Effector memory CD4-positive, alpha-beta T cell (primary cell): ENCODE data around the gene MGAT5.

Experiments used
- DNase-seq, 3 donors: peaks; one replicate each; pipeline ENCODE4 v3.0.0-alpha.2; 2020
- H3K27ac ChIP-seq: 2 replicates; pipeline ENCODE4 v1.7.0; 2013; ENCODE audit warnings: mild to moderate bottlenecking, low read length, moderate library complexity; ENCODE audit not compliant: insufficient read depth, poor library complexity, severe bottlenecking
- H3K27me3 ChIP-seq: replicated peaks from 2 replicates; pipeline ENCODE4 v1.7.0; 2013; ENCODE audit warnings: mild to moderate bottlenecking, low read length; ENCODE audit not compliant: insufficient read depth, control insufficient read depth, poor library complexity, severe bottlenecking
- H3K36me3 ChIP-seq: 2 replicates; pipeline ENCODE4 v1.7.0; 2013; ENCODE audit warnings: mild to moderate bottlenecking, low read length, moderate library complexity; ENCODE audit not compliant: control insufficient read depth, insufficient read depth
- H3K4me1 ChIP-seq: 2 replicates; pipeline ENCODE4 v1.7.0; 2013; ENCODE audit warnings: low read length, mild to moderate bottlenecking; ENCODE audit not compliant: control insufficient read depth, insufficient read depth, poor library complexity, severe bottlenecking
- H3K4me3 ChIP-seq: 2 replicates; pipeline ENCODE4 v1.7.0; 2013; ENCODE audit warnings: low read length, low read depth, mild to moderate bottlenecking; ENCODE audit not compliant: insufficient read depth, poor library complexity, severe bottlenecking
- H3K9me3 ChIP-seq: 2 replicates; pipeline ENCODE4 v1.7.0; 2013; ENCODE audit warnings: mild to moderate bottlenecking, low read length, moderate library complexity; ENCODE audit not compliant: control insufficient read depth

Gene MGAT5

DNA sequence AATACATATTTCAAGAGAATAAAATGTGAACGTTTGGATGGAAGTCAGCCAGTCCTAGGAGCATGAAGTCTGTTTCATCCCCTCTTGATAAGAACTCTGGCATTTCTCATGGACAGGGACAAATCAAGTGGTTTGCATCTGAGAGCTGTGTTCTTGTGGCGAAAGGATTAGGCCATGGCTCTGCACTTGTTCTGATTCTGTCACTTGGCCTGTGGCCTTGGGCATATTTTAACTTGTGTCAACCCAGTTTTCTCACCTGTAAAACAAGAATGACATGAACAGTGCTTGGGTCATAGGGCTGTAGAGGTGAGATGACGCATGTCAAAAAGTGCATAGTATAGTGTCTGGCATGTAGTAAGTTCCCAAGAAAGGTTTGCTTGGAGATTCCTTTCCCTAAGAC, 125.8 kb downstream of the MGAT5 start:
- DNase-seq = no peak
- no peak overlapping the region for H3K27ac ChIP-seq
- no peaks in the 10 kb centered on the region for H3K9me3 ChIP-seq
- peaks cover 15% of the 10 kb centered on the region for H3K36me3 ChIP-seq
- no peak overlapping the region for H3K4me3 ChIP-seq
- no peaks in the 10 kb centered on the region for H3K27me3 ChIP-seq
- no peaks in the 10 kb centered on the region for H3K4me1 ChIP-seq

DNA sequence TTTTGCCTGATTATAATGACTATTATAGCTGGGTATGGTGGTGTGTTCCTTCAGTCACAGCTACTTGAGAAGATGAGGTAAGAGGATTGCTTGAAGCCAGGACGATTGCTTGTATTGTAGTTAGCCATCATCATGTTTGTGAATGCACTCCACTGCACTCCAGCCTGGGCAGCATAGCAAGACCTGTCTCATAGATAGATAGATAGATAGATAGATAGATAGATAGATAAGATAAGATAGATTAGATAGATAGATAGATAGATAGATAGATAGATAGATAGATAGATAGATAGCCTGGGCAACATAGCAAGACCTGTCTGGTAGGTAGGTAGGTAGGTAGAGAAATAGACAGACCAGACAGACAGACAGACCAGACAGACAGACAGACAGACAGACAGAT, 127.3 kb downstream of the MGAT5 start:
- Histone ChIP-seq H3K27ac (no peak overlapping the region), H3K27me3 (no peaks in the 10 kb centered on the region), H3K4me1 (no peaks in the 10 kb centered on the region), H3K4me3 (no peak overlapping the region), H3K9me3 (no peaks in the 10 kb centered on the region), H3K36me3 (peaks cover 8% of the 10 kb centered on the region)
- DNase-seq = no peak

DNA sequence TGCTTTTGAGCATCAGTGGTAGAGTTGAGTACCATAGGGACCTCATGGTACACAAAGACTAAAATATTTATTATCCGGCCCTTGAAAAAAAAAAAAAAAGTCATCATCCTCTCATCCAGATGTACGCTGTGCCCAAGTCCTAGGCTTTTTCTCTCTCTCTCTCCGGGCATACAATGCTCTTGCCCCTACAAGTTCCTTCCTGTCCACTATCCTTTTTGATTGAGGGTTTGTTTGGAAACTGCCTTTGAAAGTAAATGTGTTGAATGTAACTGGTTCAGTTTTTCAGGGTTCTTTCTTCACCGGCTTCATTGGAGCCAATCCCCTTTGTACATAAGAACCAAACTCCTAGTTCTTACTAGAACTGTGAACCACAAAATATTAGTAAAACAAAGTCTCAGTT, 130.3 kb downstream of the MGAT5 start:
- Histone ChIP-seq H3K4me3 (no peak overlapping the region), H3K36me3 (no peaks in the 10 kb centered on the region), H3K4me1 (no peaks in the 10 kb centered on the region), H3K27ac (no peak overlapping the region), H3K9me3 (no peaks in the 10 kb centered on the region), H3K27me3 (no peaks in the 10 kb centered on the region)
- no peak for DNase-seq

DNA sequence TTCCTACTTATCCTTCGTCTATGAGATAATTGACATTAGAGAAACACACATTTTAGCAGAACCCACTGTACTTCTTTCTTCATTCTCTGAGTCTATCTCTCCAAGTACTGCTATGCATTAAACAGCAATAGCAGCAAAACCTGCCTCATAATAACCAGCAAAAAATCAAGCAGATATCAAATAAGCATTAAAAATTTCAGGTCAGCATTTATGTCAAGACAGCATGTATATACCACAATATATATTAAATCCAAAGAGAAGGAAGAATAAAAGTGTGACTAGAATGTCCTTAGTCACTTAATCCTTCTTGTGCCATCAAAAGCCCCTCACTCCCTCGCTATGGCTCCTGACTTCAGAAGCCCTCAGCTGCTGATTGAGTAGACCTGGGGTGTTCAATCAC, 131.3 kb downstream of the MGAT5 start:
- Histone ChIP-seq H3K4me1 (no peaks in the 10 kb centered on the region), H3K27me3 (no peaks in the 10 kb centered on the region), H3K9me3 (no peaks in the 10 kb centered on the region), H3K27ac (no peak overlapping the region), H3K4me3 (no peak overlapping the region), H3K36me3 (no peaks in the 10 kb centered on the region)
- DNase-seq = no peak

DNA sequence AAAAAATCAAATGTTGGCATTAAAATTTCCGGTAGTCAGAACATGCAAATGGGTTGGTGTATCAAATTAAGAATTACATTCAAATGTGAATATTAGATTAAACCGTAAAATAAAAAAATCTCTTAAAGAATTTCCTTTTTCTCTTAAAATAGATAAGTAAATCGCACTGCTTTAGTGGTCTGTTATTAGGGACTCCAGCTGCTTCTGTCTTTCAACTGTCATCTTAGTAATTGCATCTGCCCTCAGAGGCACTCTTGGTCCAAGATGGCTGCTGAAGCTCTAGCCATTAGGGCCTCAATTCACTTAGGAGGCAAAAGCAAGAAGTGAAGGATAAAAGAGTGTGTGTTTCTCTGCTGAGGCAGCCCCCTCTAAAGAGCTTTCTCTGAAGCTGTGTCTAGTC, 132.4 kb downstream of the MGAT5 start:
- Histone ChIP-seq H3K4me1 (peaks cover 6% of the 10 kb centered on the region), H3K27me3 (no peaks in the 10 kb centered on the region), H3K9me3 (no peaks in the 10 kb centered on the region), H3K27ac (no peak overlapping the region), H3K4me3 (no peak overlapping the region), H3K36me3 (no peaks in the 10 kb centered on the region)
- DNase-seq = no peak

DNA sequence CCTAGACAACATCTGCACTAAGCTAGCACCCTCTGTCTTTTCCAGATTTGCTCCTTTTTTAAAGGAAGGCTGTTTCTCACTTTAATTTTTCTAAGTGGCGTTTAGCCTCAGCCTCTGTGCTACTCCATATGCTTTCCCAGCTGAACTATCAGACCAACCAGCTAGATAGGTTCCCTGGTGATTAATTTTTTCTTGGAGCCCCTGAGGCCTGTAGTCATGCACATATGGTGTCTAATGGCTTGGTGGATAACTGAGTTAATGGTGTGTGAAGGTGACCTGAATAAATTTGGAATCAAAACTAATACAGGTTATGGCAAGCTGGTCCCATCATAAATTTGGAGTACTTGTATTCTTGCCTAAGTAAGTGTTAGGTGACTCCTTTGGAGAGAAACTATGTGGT, 135.5 kb downstream of the MGAT5 start:
- Histone ChIP-seq H3K27me3 (no peaks in the 10 kb centered on the region), H3K27ac (no peak overlapping the region), H3K4me3 (no peak overlapping the region), H3K9me3 (no peaks in the 10 kb centered on the region), H3K36me3 (no peaks in the 10 kb centered on the region), H3K4me1 (peaks cover 9% of the 10 kb centered on the region)
- DNase-seq = no peak

DNA sequence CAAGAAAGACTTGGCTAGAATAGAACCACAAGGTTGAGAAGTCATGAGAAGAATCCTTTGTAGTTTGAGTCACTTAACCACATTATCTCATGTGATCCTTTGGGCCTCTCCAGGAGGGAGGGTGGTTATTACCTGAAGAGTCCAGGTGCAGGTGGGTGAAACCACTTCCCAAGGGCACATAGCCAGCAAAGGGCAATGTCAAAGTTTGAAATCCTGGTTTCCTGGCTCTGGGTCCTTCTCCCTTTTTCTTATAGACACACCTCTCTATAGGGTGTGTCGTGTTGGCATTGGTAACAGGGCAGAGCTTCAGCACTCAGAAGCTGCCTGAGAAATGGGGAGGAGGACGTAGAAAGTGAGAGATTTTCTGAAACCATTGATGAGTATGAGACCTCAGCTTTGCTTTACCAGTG, 137.9 kb downstream of the MGAT5 start:
- H3K9me3 ChIP-seq = no peaks in the 10 kb centered on the region
- H3K27me3 ChIP-seq = no peaks in the 10 kb centered on the region
- no peak for DNase-seq
- H3K4me1 ChIP-seq = peaks cover 9% of the 10 kb centered on the region
- no peak overlapping the region for H3K27ac ChIP-seq
- H3K36me3 ChIP-seq = no peaks in the 10 kb centered on the region
- no peak overlapping the region for H3K4me3 ChIP-seq

DNA sequence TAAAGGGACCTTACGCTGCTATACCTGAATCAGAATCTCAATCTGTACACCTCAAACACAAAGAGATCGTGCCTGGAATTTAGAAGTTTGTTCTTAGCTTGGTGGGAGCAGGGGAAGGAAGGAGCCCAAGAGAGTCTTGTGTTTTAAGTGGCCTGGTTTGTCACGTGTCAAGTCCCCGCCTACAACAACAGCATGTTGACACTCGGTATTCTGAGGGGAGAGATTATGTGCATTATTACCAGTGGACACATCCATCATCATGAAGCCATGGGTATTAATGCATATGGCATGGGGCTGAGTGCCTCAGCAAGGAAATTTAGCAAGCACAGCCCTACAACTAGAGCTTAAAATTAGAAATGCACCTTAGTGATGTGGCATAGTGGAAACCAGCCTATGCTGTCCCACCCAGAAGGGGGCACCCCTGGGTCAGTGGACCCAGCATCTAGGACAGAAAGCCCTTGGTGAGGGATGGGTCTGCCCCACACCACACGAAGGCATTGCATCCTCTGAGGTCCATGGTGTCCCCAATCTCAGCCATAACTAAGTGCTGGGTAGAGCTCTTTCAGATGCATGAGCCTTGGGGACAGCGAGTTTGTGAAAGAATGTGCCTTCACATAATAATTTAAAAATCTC, 138.7 kb downstream of the MGAT5 start:
- H3K27ac ChIP-seq = no peak overlapping the region
- DNase-seq = no peak
- no peaks in the 10 kb centered on the region for H3K36me3 ChIP-seq
- no peaks in the 10 kb centered on the region for H3K9me3 ChIP-seq
- no peak overlapping the region for H3K4me3 ChIP-seq
- no peaks in the 10 kb centered on the region for H3K27me3 ChIP-seq
- peaks cover 9% of the 10 kb centered on the region for H3K4me1 ChIP-seq

DNA sequence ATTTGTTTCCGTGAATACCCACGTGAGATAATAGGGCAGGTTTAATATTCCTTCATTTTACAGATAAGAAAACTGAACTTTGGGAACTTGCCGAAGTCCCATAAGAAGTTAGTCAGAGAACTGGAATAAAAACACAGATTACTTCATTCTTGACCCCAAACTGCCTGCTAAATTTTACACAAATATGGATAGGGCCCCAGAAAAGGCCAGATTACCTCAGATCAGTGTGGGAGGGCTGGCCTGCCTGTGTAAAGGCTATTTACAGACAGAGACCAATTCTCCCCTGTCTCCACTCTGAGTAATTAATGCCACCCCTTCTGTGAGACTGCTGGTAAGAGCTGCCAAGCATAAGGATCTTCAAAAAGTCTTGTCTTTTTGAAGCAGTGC, 139.2 kb downstream of the MGAT5 start:
- no peak for DNase-seq
- H3K27me3 ChIP-seq = no peaks in the 10 kb centered on the region
- no peaks in the 10 kb centered on the region for H3K36me3 ChIP-seq
- H3K4me1 ChIP-seq = peaks cover 9% of the 10 kb centered on the region
- no peak overlapping the region for H3K4me3 ChIP-seq
- no peak overlapping the region for H3K27ac ChIP-seq
- no peaks in the 10 kb centered on the region for H3K9me3 ChIP-seq

DNA sequence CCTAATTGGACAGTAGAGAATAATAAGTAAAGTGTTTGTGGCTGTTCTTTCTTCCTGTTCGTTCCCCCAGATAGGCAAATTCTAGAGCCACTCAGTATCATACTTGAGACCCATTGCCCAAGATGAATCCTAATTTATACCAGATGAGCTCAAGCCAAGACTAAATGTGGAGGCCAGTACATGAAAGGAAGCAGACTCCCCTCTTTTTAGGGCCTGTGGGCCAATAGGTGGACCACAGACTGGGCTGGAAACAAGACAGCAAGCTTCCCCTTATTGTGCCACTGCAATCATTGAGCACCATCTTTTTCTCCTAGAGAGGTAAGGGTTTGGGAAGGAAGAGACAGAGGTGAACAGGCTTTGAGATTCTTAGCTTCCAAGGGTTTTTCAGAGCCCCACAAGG, 141.9 kb downstream of the MGAT5 start:
- Histone ChIP-seq H3K36me3 (no peaks in the 10 kb centered on the region), H3K4me3 (no peak overlapping the region), H3K9me3 (no peaks in the 10 kb centered on the region), H3K27me3 (no peaks in the 10 kb centered on the region), H3K4me1 (peaks cover 8% of the 10 kb centered on the region), H3K27ac (no peak overlapping the region)
- DNase-seq = no peak
